H9 (cell line): Measurements from ENCODE around the gene DNASE1L1. TPM values are rescaled to one million over a fixed set of nuclear protein-coding genes. Genes with fewer than 3 reads are reported as not detected.

Experiments used
- DNase-seq: peaks from one replicate; pipeline ENCODE4 v3.0.0-alpha.2; 2017
- H2AFZ ChIP-seq: one replicate; pipeline ENCODE4 v1.6.1; 2013; ENCODE audit warnings: mild to moderate bottlenecking, low read length, control low read depth, moderate library complexity
- H2AK5ac ChIP-seq: 2 replicates; pipeline ENCODE4 v1.6.1; 2013; ENCODE audit warnings: low read length, control low read depth, mixed read lengths; ENCODE audit not compliant: insufficient read length
- H2BK120ac ChIP-seq: one replicate; pipeline ENCODE4 v1.6.1; 2013; ENCODE audit warnings: low read depth, mild to moderate bottlenecking, low read length, control low read depth, inconsistent platforms; ENCODE audit not compliant: poor library complexity, severe bottlenecking
- H2BK12ac ChIP-seq: 2 replicates; pipeline ENCODE4 v1.6.1; 2013; ENCODE audit warnings: low read length, control low read depth, mixed read lengths, low read depth; ENCODE audit not compliant: insufficient read length
- H2BK15ac ChIP-seq: 2 replicates; pipeline ENCODE4 v1.6.1; 2013; ENCODE audit warnings: low read depth, low read length, control low read depth
- H2BK20ac ChIP-seq: one replicate; pipeline ENCODE4 v1.6.1; 2013; ENCODE audit warnings: low read depth, mild to moderate bottlenecking, low read length, control low read depth, inconsistent platforms; ENCODE audit not compliant: poor library complexity, severe bottlenecking
- H2BK5ac ChIP-seq: 2 replicates; pipeline ENCODE4 v1.6.1; 2013; ENCODE audit warnings: low read length, control low read depth, mixed read lengths; ENCODE audit not compliant: insufficient read length
- H3K14ac ChIP-seq: 2 replicates; pipeline ENCODE4 v1.6.1; 2013; ENCODE audit warnings: low read length, control low read depth; ENCODE audit not compliant: insufficient read depth
- H3K18ac ChIP-seq: 2 replicates; pipeline ENCODE4 v1.6.1; 2013; ENCODE audit warnings: low read depth, mild to moderate bottlenecking, mixed read lengths, low read length, control low read depth; ENCODE audit not compliant: insufficient read length
- H3K23ac ChIP-seq: 2 replicates; pipeline ENCODE4 v1.6.1; 2013; ENCODE audit warnings: low read length, control low read depth, mixed read lengths, low read depth; ENCODE audit not compliant: insufficient read length
- H3K23me2 ChIP-seq: 2 replicates; pipeline ENCODE4 v1.6.1; 2013; ENCODE audit warnings: low read depth, mild to moderate bottlenecking, mixed read lengths, low read length, control low read depth; ENCODE audit not compliant: insufficient read length, poor library complexity, severe bottlenecking
- H3K27ac ChIP-seq: 2 replicates; pipeline ENCODE4 v1.5.1; 2013; ENCODE audit warnings: low read length, control low read depth, mixed read lengths, low read depth; ENCODE audit not compliant: insufficient read length
- H3K27me3 ChIP-seq: 2 replicates; pipeline ENCODE4 v1.6.1; 2013; ENCODE audit warnings: low read length, control low read depth, inconsistent platforms; ENCODE audit not compliant: insufficient read depth
- H3K4ac ChIP-seq: 2 replicates; pipeline ENCODE4 v1.6.1; 2013; ENCODE audit warnings: low read depth, mild to moderate bottlenecking, control low read depth, inconsistent platforms, low read length, moderate library complexity
- H3K4me1 ChIP-seq: 2 replicates; pipeline ENCODE4 v1.6.1; 2013; ENCODE audit warnings: low read length, control low read depth, inconsistent platforms; ENCODE audit not compliant: insufficient read depth
- H3K4me2 ChIP-seq: 2 replicates; pipeline ENCODE4 v1.6.1; 2013; ENCODE audit warnings: low read length, control low read depth, mixed read lengths; ENCODE audit not compliant: insufficient read length, insufficient read depth
- H3K56ac ChIP-seq: 2 replicates; pipeline ENCODE4 v1.6.1; 2013; ENCODE audit warnings: low read depth, mild to moderate bottlenecking, mixed read lengths, low read length, control low read depth; ENCODE audit not compliant: insufficient read length
- H3K79me1 ChIP-seq: 2 replicates; pipeline ENCODE4 v1.6.1; 2013; ENCODE audit warnings: low read depth, mild to moderate bottlenecking, moderate library complexity, low read length, control low read depth, inconsistent platforms; ENCODE audit not compliant: insufficient read depth, poor library complexity, severe bottlenecking
- H3K79me2 ChIP-seq: 2 replicates; pipeline ENCODE4 v1.6.1; 2013; ENCODE audit warnings: low read length, control low read depth, inconsistent platforms; ENCODE audit not compliant: insufficient read depth
- H3K9ac ChIP-seq: 2 replicates; pipeline ENCODE4 v1.6.1; 2013; ENCODE audit warnings: low read length, control low read depth, mixed read lengths; ENCODE audit not compliant: insufficient read length; ENCODE audit errors: extremely low read depth
- H3K9me3 ChIP-seq: one replicate; pipeline ENCODE4 v1.6.1; 2013; ENCODE audit warnings: low read depth, low read length, inconsistent platforms; ENCODE audit not compliant: control insufficient read depth
- H3T11ph ChIP-seq: one replicate; pipeline ENCODE4 v1.6.1; 2013; ENCODE audit warnings: mild to moderate bottlenecking, low read length, control low read depth, inconsistent platforms
- H4K20me1 ChIP-seq: one replicate; pipeline ENCODE4 v1.6.1; 2013; ENCODE audit not compliant: control insufficient read depth, insufficient read length, insufficient read depth
- H4K5ac ChIP-seq: 2 replicates; pipeline ENCODE4 v1.6.1; 2013; ENCODE audit warnings: low read depth, mild to moderate bottlenecking, mixed read lengths, low read length, control low read depth; ENCODE audit not compliant: insufficient read length
- H4K8ac ChIP-seq: replicated peaks from 2 replicates; pipeline ENCODE4 v1.6.1; 2013; ENCODE audit warnings: low read length, control low read depth, mixed read lengths, low read depth; ENCODE audit not compliant: insufficient read length
- H4K91ac ChIP-seq: 2 replicates; pipeline ENCODE4 v1.6.1; 2013; ENCODE audit warnings: low read depth, mild to moderate bottlenecking, moderate library complexity, mixed read lengths, low read length, control low read depth; ENCODE audit not compliant: insufficient read length
- H3K27ac Mint-ChIP-seq, 3 experiments: 2 replicates in 2 of 3; 3 replicates in 1 of 3; pipeline ENCODE4 v1.8.0; 2020 to 2021; ENCODE audit warnings: mixed read lengths in 3 of 3, mild to moderate bottlenecking in 1 of 3, moderate library complexity in 1 of 3
- H3K27me3 Mint-ChIP-seq: 2 replicates; pipeline ENCODE4 v1.8.0; 2021; ENCODE audit warnings: low read depth, mild to moderate bottlenecking, moderate library complexity, mixed read lengths
- H3K36me3 Mint-ChIP-seq, 3 experiments: 2 replicates in 2 of 3; 3 replicates in 1 of 3; pipeline ENCODE4 v1.8.0; 2020 to 2021; ENCODE audit warnings: low read depth in 3 of 3, mixed read lengths in 3 of 3; ENCODE audit not compliant: insufficient read depth in 1 of 3
- H3K4me1 Mint-ChIP-seq, 2 experiments: 2 replicates each; pipeline ENCODE4 v1.8.0; 2020; ENCODE audit warnings: mixed read lengths in 2 of 2
- H3K4me3 Mint-ChIP-seq, 2 experiments: 2 replicates in 1 of 2; 3 replicates in 1 of 2; pipeline ENCODE4 v1.8.0; 2020 to 2021; ENCODE audit warnings: mild to moderate bottlenecking in 2 of 2, mixed read lengths in 2 of 2, moderate library complexity in 1 of 2
- H3K9me3 Mint-ChIP-seq, 2 experiments: 2 replicates in 1 of 2; 3 replicates in 1 of 2; pipeline ENCODE4 v1.8.0; 2020; ENCODE audit warnings: mild to moderate bottlenecking in 2 of 2, mixed read lengths in 2 of 2, moderate library complexity in 1 of 2
- WGBS: extraction: QIAGEN DNeasy Blood & Tissue Kit; methylation state at CpG from one replicate; pipeline ENCODE4 v1.1.7; 2013; ENCODE audit warnings: missing lambda C conversion rate, low lambda C conversion rate, mixed read lengths; ENCODE audit not compliant: insufficient read length; ENCODE audit errors: extremely low coverage; 5-methylcytosine and 5-hydroxymethylcytosine counted together
- total RNA-seq: library from RNA; stranded (reverse); gene quantifications from 2 replicates; pipeline ENCODE4 v1.2.1, GENCODE V29; 2021
- TF ChIP-seq, protein P1 (sequence below): fragments of 200-600 bp; sonication (generic); conservative IDR thresholded peaks from 3 replicates; pipeline ENCODE4 v1.8.0; 2021; ENCODE audit warnings: antibody characterized with exemption, mild to moderate bottlenecking

Gene DNASE1L1
- total RNA-seq, 1 experiment from 2014 or later = 14.5 TPM

DNA sequence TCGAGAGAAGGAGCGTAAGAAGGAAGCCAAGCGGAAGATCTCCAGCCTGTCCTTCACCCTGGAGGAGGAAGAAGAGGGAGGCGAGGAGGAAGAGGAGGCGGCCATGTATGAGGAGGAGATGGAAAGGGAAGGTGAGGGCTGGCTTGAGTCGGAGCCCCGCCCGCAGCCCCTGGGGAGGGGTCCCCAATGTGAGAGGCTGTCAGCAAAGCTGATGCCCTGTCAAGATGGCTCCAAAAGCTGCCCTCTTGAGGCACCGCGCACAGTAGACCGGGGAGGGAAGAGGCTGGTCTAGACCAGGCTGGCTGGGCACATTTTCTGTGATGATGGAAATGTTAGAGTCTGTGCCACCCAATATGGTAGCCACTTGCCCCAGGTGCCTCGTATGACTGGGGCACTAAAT is 37.4 kb upstream of the DNASE1L1 start:
- Histone ChIP-seq H4K91ac (no peak overlapping the region), H2BK120ac (no peak overlapping the region), H3K79me2 (no peaks in the 10 kb centered on the region), H2BK12ac (no peak overlapping the region), H2BK5ac (no peak overlapping the region), H3K56ac (no peak overlapping the region), H3K4ac (no peak overlapping the region), H3T11ph (no peak overlapping the region), H4K8ac (no peak overlapping the region), H4K5ac (no peak overlapping the region), H3K27ac (no peak overlapping the region), H2AK5ac (no peak overlapping the region), H3K4me1 (no peaks in the 10 kb centered on the region), H4K20me1 (no peaks in the 10 kb centered on the region), H3K14ac (no peak overlapping the region), H3K79me1 (no peaks in the 10 kb centered on the region), H2BK20ac (no peak overlapping the region), H3K18ac (no peak overlapping the region), H3K27me3 (no peaks in the 10 kb centered on the region), H2AFZ (no peak overlapping the region), H3K9me3 (peaks cover 36% of the 10 kb centered on the region), H3K4me2 (no peak overlapping the region), H3K9ac (no peak overlapping the region), H2BK15ac (no peak overlapping the region), H3K23me2 (peaks cover 2% of the 10 kb centered on the region), H3K23ac (no peak overlapping the region)
- Mint-ChIP-seq H3K36me3 (peaks cover 33 to 65% (median 54%) of the 10 kb centered on the region in 3 experiments), H3K4me1 (peaks cover 3 to 5% of the 10 kb centered on the region in 2 experiments; a peak in 2 of 4 replicates), H3K4me3 (no peak overlapping the region), H3K27ac (no peak overlapping the region), H3K9me3 (peaks cover 59 to 80% of the 10 kb centered on the region in 2 experiments), H3K27me3 (no peaks in the 10 kb centered on the region; the same call in none of the 2 replicates)
- TF ChIP-seq, protein P1, sequence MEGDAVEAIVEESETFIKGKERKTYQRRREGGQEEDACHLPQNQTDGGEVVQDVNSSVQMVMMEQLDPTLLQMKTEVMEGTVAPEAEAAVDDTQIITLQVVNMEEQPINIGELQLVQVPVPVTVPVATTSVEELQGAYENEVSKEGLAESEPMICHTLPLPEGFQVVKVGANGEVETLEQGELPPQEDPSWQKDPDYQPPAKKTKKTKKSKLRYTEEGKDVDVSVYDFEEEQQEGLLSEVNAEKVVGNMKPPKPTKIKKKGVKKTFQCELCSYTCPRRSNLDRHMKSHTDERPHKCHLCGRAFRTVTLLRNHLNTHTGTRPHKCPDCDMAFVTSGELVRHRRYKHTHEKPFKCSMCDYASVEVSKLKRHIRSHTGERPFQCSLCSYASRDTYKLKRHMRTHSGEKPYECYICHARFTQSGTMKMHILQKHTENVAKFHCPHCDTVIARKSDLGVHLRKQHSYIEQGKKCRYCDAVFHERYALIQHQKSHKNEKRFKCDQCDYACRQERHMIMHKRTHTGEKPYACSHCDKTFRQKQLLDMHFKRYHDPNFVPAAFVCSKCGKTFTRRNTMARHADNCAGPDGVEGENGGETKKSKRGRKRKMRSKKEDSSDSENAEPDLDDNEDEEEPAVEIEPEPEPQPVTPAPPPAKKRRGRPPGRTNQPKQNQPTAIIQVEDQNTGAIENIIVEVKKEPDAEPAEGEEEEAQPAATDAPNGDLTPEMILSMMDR = no peak
- DNase-seq = no peak
- WGBS = no CpG with 5 or more reads among the region's 12 CpGs
